Mesothelial cell of epicardium (in vitro differentiated cells): ENCODE data around the gene TNRC18. TPM values are rescaled to one million over a fixed set of nuclear protein-coding genes. Genes with fewer than 3 reads are reported as not detected.
"Not testable (repeated sequence)": the region's sequence is repeated elsewhere in the genome, so short reads cannot be mapped to it uniquely, and the experiment has no call there.

Experiments
- DNase-seq, 2 experiments: peaks; one replicate each; pipeline ENCODE4 v3.0.0; 2021; ENCODE audit warnings: low spot score in 2 of 2; ENCODE audit not compliant: unreplicated experiment in 2 of 2
- H3K27ac Mint-ChIP-seq: 2 replicates; pipeline ENCODE4 v1.8.0; 2021; ENCODE audit warnings: mixed read lengths
- H3K27me3 Mint-ChIP-seq: 2 replicates; pipeline ENCODE4 v1.8.0; 2021; ENCODE audit warnings: low read depth, mixed read lengths
- H3K36me3 Mint-ChIP-seq: 2 replicates; pipeline ENCODE4 v1.8.0; 2021; ENCODE audit warnings: mixed read lengths
- H3K4me1 Mint-ChIP-seq: 2 replicates; pipeline ENCODE4 v1.8.0; 2021; ENCODE audit warnings: mixed read lengths
- H3K4me3 Mint-ChIP-seq: 2 replicates; pipeline ENCODE4 v1.8.0; 2021; ENCODE audit warnings: mild to moderate bottlenecking, moderate library complexity, mixed read lengths
- H3K9me3 Mint-ChIP-seq: 2 replicates; pipeline ENCODE4 v1.8.0; 2021; ENCODE audit warnings: mixed read lengths
- CTCF ChIP-seq: fragments of 200-600 bp; sonication (generic); IDR thresholded peaks from one replicate; pipeline ENCODE4 v1.5.0; 2021; ENCODE audit warnings: antibody characterized with exemption; ENCODE audit not compliant: unreplicated experiment
- total RNA-seq: library from RNA; stranded (reverse); gene quantifications from 3 replicates; pipeline ENCODE4 v1.2.1, GENCODE V29; 2021

Gene TNRC18
- total RNA-seq, 1 donor from 2014 or later = 171 TPM

- Mint-ChIP-seq H3K27me3 (peaks cover 9% of the 10 kb centered on the region), H3K36me3 (no peaks in the 10 kb centered on the region), H3K9me3 (no peaks in the 10 kb centered on the region), H3K27ac (no peak overlapping the region), H3K4me1 (peaks cover 2% of the 10 kb centered on the region), H3K4me3 (no peak overlapping the region)
- DNase-seq = no peak
- no peak for TF ChIP-seq CTCF
These were observed 144.9 kb downstream of the TNRC18 start for GRCh38 chr7:5278766-5279165.

GRCh38 chr7:5276611-5277010 is 147.0 kb downstream of the TNRC18 start:
- Mint-ChIP-seq H3K4me1 (peaks cover 2% of the 10 kb centered on the region), H3K4me3 (no peak overlapping the region), H3K9me3 (no peaks in the 10 kb centered on the region), H3K27ac (no peak overlapping the region), H3K36me3 (no peaks in the 10 kb centered on the region), H3K27me3 (peaks cover 13% of the 10 kb centered on the region)
- TF ChIP-seq CTCF = no peak
- no peak for DNase-seq

- H3K4me3 Mint-ChIP-seq, DNase-seq, H3K9me3 Mint-ChIP-seq, H3K27ac Mint-ChIP-seq, H3K4me1 Mint-ChIP-seq, H3K36me3 Mint-ChIP-seq: not testable (repeated sequence)
- H3K27me3 Mint-ChIP-seq = peaks cover 12% of the 10 kb centered on the region
These were observed 147.5 kb downstream of the TNRC18 start for GRCh38 chr7:5276123-5276522.

GRCh38 chr7:5275510-5275909 is 148.1 kb downstream of the TNRC18 start:
- H3K9me3 Mint-ChIP-seq, H3K36me3 Mint-ChIP-seq, H3K4me3 Mint-ChIP-seq, H3K4me1 Mint-ChIP-seq, DNase-seq, H3K27ac Mint-ChIP-seq: not testable (repeated sequence)
- H3K27me3 Mint-ChIP-seq = peaks cover 12% of the 10 kb centered on the region

- DNase-seq, H3K27ac Mint-ChIP-seq, H3K36me3 Mint-ChIP-seq, H3K4me1 Mint-ChIP-seq, H3K9me3 Mint-ChIP-seq, H3K4me3 Mint-ChIP-seq: not testable (repeated sequence)
- H3K27me3 Mint-ChIP-seq = peaks cover 12% of the 10 kb centered on the region
These were observed 148.6 kb downstream of the TNRC18 start for GRCh38 chr7:5274985-5275431.

- H3K9me3 Mint-ChIP-seq = no peaks in the 10 kb centered on the region
- H3K27me3 Mint-ChIP-seq = peaks cover 8% of the 10 kb centered on the region
- no peak for TF ChIP-seq CTCF
- H3K27ac Mint-ChIP-seq = no peak overlapping the region
- H3K4me1 Mint-ChIP-seq = peaks cover 2% of the 10 kb centered on the region
- H3K4me3 Mint-ChIP-seq = no peak overlapping the region
- DNase-seq = no peak
- no peaks in the 10 kb centered on the region for H3K36me3 Mint-ChIP-seq
These were observed 149.2 kb downstream of the TNRC18 start for GRCh38 chr7:5274441-5274840.

- H3K36me3 Mint-ChIP-seq, H3K27ac Mint-ChIP-seq, H3K9me3 Mint-ChIP-seq, DNase-seq, H3K4me3 Mint-ChIP-seq, H3K4me1 Mint-ChIP-seq: not testable (repeated sequence)
- H3K27me3 Mint-ChIP-seq = peaks cover 10% of the 10 kb centered on the region
These were observed 149.7 kb downstream of the TNRC18 start for GRCh38 chr7:5273831-5274405.

GRCh38 chr7:5270788-5271187 is 152.8 kb downstream of the TNRC18 start:
- DNase-seq = no peak
- peaks cover 8% of the 10 kb centered on the region for H3K27me3 Mint-ChIP-seq
- H3K36me3 Mint-ChIP-seq = no peaks in the 10 kb centered on the region
- H3K4me1 Mint-ChIP-seq = peaks cover 2% of the 10 kb centered on the region
- H3K9me3 Mint-ChIP-seq = no peaks in the 10 kb centered on the region
- peak overlapping the region; percentile 39 for H3K27ac Mint-ChIP-seq
- H3K4me3 Mint-ChIP-seq = no peak overlapping the region
- no peak for TF ChIP-seq CTCF

GRCh38 chr7:5269992-5270657 is 153.5 kb downstream of the TNRC18 start:
- not testable (repeated sequence) for H3K9me3 Mint-ChIP-seq, H3K27me3 Mint-ChIP-seq, H3K27ac Mint-ChIP-seq, H3K36me3 Mint-ChIP-seq, H3K4me1 Mint-ChIP-seq, DNase-seq, H3K4me3 Mint-ChIP-seq

- H3K9me3 Mint-ChIP-seq, H3K4me3 Mint-ChIP-seq, H3K27me3 Mint-ChIP-seq, DNase-seq, H3K27ac Mint-ChIP-seq, H3K36me3 Mint-ChIP-seq, H3K4me1 Mint-ChIP-seq: not testable (repeated sequence)
These were observed 155.8 kb downstream of the TNRC18 start for GRCh38 chr7:5267829-5268228.
